NB4 (cell line): Measurements from ENCODE around the gene SMIM44.

ENCODE experiments used
- CTCF ChIP-seq: IDR thresholded peaks from one replicate; pipeline ENCODE4 v1.5.1; 2012; ENCODE audit warnings: low read depth, low read length
- POLR2A ChIP-seq: IDR thresholded peaks from 2 replicates; pipeline ENCODE4 v1.6.1; 2011; ENCODE audit warnings: mild to moderate bottlenecking; ENCODE audit not compliant: insufficient read length; ENCODE audit errors: extremely low read depth

GRCh38 chr19:3455393-3455955 is 27.8 kb downstream of the SMIM44 start:
- no peak for TF ChIP-seq POLR2A
- no peak for TF ChIP-seq CTCF
